ENCODE data around the gene KRT82. TPM values are rescaled to one million over a fixed set of nuclear protein-coding genes. Genes with fewer than 3 reads are reported as not detected.

The KRT82 gene
- total and polyA plus RNA-seq, 4 donors = not detected

- Histone ChIP-seq H3K4me1 (ENCODE audit: control insufficient read depth in 5 of 5, insufficient read depth in 5 of 5, low read length in 5 of 5) (peaks cover 0 to 8% (median 0%) of the 10 kb centered on the region in 5 donors), H3K27me3 (ENCODE audit: control insufficient read depth in 3 of 3, insufficient read depth in 3 of 3, low read length in 2 of 3) (peaks cover 0 to 2% (median 0%) of the 10 kb centered on the region in 3 donors), H3K4me3 (no peak overlapping the region), H3K36me3 (ENCODE audit: control insufficient read depth in 4 of 4, insufficient read depth in 4 of 4, low read length in 4 of 4) (no peaks in the 10 kb centered on the region), H3K9me3 (ENCODE audit: control insufficient read depth in 4 of 4, insufficient read depth in 3 of 4, low read length in 3 of 4) (peaks cover 0 to 2% (median 0%) of the 10 kb centered on the region in 4 donors), H3K9ac (ENCODE audit: insufficient read depth in 1 of 2, low read length in 2 of 2) (no peak overlapping the region), H3K27ac (ENCODE audit: low read depth in 1 of 2, low read length in 1 of 2) (no peak overlapping the region)
- DNase-seq = peak in 1 of 3 donors; percentile 22
- no peak for ATAC-seq (ENCODE audit: insufficient read depth, low FRiP score)
- 37 to 57% methylated on average over 5 of the region's 5 CpGs for WGBS, 2 donors
- TF ChIP-seq CTCF (IDR thresholded peaks at IDR 0.05; ENCODE audit: control extremely low read depth, extremely low read depth) = no peak
Observed at GRCh38 chr12:52354200-52354599, 51.9 kb downstream of the KRT82 start.

GRCh38 chr12:52353766-52354165 lies 52.4 kb downstream of the KRT82 start:
- Histone ChIP-seq H3K36me3 (ENCODE audit: control insufficient read depth in 4 of 4, insufficient read depth in 4 of 4, low read length in 4 of 4) (no peaks in the 10 kb centered on the region), H3K4me3 (no peak overlapping the region), H3K9ac (ENCODE audit: insufficient read depth in 1 of 2, low read length in 2 of 2) (no peak overlapping the region), H3K27me3 (ENCODE audit: control insufficient read depth in 3 of 3, insufficient read depth in 3 of 3, low read length in 2 of 3) (peaks cover 0 to 2% (median 0%) of the 10 kb centered on the region in 3 donors), H3K9me3 (ENCODE audit: control insufficient read depth in 4 of 4, insufficient read depth in 3 of 4, low read length in 3 of 4) (peaks cover 0 to 2% (median 0%) of the 10 kb centered on the region in 4 donors), H3K4me1 (ENCODE audit: control insufficient read depth in 5 of 5, insufficient read depth in 5 of 5, low read length in 5 of 5) (peaks cover 0 to 8% (median 0%) of the 10 kb centered on the region in 5 donors), H3K27ac (ENCODE audit: low read depth in 1 of 2, low read length in 1 of 2) (no peak overlapping the region)
- WGBS, 2 donors = 65 to 70% methylated on average over 3 of the region's 3 CpGs
- ATAC-seq (ENCODE audit: insufficient read depth, low FRiP score) (no peak), DNase-seq (no peak)
- TF ChIP-seq CTCF (IDR thresholded peaks at IDR 0.05; ENCODE audit: control extremely low read depth, extremely low read depth) = no peak

- Histone ChIP-seq H3K27ac (ENCODE audit: low read depth in 1 of 2, low read length in 1 of 2) (no peak overlapping the region), H3K9me3 (ENCODE audit: control insufficient read depth in 4 of 4, insufficient read depth in 3 of 4, low read length in 3 of 4) (peaks cover 0 to 2% (median 0%) of the 10 kb centered on the region in 4 donors), H3K36me3 (ENCODE audit: control insufficient read depth in 4 of 4, insufficient read depth in 4 of 4, low read length in 4 of 4) (no peaks in the 10 kb centered on the region), H3K27me3 (ENCODE audit: control insufficient read depth in 3 of 3, insufficient read depth in 3 of 3, low read length in 2 of 3) (peaks cover 0 to 2% (median 0%) of the 10 kb centered on the region in 3 donors), H3K9ac (ENCODE audit: insufficient read depth in 1 of 2, low read length in 2 of 2) (no peak overlapping the region), H3K4me3 (no peak overlapping the region), H3K4me1 (ENCODE audit: control insufficient read depth in 5 of 5, insufficient read depth in 5 of 5, low read length in 5 of 5) (peaks cover 0 to 8% (median 0%) of the 10 kb centered on the region in 5 donors)
- DNase-seq (no peak), ATAC-seq (ENCODE audit: insufficient read depth, low FRiP score) (no peak)
- WGBS, 2 donors = 92 to 100% methylated on average over 2 of the region's 2 CpGs
- no peak for TF ChIP-seq CTCF (IDR thresholded peaks at IDR 0.05; ENCODE audit: control extremely low read depth, extremely low read depth)
Observed at GRCh38 chr12:52352951-52353350, 53.2 kb downstream of the KRT82 start.

All from lung (tissue), 12 donors.